ENCODE measurements around the gene MCM8.
A peak's percentile ranks its signal among the peaks of the same experiment; 100 is the strongest.
"Not testable (repeated sequence)": the region's sequence is repeated elsewhere in the genome, so short reads cannot be mapped to it uniquely, and the experiment has no call there.

MCM8 gene

GRCh38 chr20:6000871-6001270 is 50.4 kb downstream of the MCM8 start:
- no peak for DNase-seq

DNA sequence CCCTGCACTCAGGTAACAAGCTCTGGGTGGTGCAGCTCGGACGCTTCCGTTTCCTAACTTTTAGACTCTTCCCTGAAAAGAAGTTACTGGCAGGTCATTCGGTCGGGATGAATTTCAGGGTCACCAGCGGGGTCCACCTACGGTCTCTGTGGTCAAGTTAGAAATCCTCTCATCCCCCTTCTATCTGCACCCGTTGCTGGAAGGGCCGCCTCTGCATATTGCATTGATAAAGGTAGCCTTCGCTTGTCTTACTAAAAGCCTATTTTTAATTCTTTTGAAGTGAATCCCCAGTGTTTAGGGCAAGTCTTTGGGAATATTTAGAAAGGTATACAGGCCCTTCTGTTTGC is 56.1 kb downstream of the MCM8 start:
- peak in 1 of 56 donors; percentile 18 for DNase-seq

GRCh38 chr20:6007094-6007528 is 56.7 kb downstream of the MCM8 start:
- DNase-seq = no peak

- no peak for DNase-seq
Observed at GRCh38 chr20:6007529-6008103, 57.2 kb downstream of the MCM8 start.

- peak in 31 of 56 donors; percentile 1 to 60 (median 19) for DNase-seq
Observed at GRCh38 chr20:6008254-6008653, 57.8 kb downstream of the MCM8 start.

- no peak for DNase-seq
Observed at GRCh38 chr20:6012179-6012578, 61.7 kb downstream of the MCM8 start.

DNA sequence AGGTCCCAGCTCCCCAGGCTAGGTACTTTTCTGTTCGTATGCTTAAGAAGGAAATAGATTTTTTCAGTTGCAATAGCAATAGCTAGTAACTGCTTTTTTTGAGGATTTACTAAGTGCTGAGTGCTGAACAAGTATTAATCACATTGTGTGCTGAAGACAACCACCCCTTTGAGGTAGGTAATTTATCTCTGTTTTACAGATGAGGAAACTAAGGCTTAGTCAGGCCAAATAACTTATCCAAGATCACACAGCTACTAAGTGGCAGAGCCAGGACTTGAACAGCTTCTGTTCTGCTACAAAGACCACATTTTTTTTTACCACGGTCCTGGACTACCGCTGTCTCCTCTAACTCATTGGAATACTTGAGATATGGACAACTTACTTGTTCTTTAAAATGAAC is 63.6 kb downstream of the MCM8 start:
- DNase-seq = no peak

DNA sequence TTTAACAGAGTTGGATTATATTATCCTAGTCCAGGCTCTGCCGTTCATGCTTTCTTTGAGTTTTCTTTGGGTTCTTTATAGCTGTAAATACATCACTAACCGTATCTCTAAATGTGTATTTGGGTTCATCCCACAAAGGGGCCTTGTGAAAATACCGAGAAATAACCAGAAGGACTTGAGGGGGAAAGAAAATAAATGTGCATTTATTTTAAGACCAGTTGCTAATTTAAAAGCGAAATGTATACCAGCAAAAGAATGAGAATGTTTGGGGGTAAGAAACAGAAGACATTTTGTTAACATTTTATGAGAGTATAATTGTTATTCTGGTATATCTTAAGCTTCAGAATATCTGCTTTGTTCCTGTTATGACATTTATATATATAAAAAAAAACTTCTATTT is 64.5 kb downstream of the MCM8 start:
- DNase-seq = no peak

DNA sequence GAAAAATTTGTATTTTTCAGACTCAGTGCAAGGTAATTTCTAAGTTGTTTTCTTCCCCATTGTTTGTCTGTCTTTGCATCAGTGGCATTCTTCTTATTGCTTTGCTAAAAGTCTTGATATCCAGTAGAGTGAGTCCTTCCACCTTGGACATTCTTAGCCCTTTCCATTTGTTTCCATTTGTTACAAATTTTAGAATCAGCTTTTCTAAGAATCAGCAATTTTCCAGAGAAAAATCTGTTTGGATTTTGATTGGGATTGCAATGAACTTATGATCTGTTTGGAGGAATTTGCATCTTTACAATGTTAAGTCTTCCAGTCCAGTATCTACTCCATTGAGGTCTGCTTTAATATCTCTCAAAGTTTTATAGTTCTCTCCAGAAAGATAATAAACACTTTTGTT is 67.0 kb downstream of the MCM8 start:
- no peak for DNase-seq

GRCh38 chr20:6017880-6018279 is 67.4 kb downstream of the MCM8 start:
- no peak for DNase-seq

GRCh38 chr20:6024768-6025167 is 74.3 kb downstream of the MCM8 start:
- no peak for DNase-seq

DNA sequence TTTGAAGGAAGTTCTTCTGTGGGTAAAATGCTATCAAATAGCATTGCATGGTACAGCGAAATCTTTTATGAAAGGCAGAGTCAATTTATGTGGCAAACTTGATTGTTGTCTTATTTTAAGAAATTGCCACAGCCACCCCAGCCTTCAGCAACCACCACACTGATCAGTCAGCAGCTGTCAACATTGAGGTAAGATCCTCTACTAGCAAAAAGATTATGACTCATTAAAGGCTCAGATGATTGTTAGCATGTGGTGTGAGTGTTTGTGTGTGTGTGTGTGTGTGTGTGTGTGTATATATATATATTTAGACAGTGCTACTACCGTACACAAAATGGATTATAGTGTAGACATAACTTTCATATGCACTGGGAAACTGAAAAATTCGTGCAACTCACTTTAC is 75.6 kb downstream of the MCM8 start:
- peak in 5 of 56 donors; percentile 8 to 52 (median 27) for DNase-seq

DNA sequence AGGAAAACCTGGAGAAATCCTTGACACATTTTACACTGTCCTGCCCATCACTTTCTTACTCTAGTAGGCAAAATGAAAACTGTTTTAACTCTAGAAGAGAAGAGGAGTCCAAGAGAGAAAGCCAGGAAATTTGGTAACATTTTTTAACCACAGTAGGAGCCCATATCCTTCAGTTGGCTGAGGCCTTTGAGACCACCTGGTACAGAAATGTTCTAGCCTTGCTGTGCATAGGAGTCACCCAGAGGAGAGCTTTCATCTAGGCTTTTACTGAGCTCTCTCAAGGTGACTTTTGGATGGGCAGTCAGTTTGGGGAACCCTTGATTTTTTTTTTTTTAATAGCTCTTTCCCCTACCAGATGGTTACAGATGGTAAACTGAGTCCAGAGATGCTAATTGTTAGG is 78.4 kb downstream of the MCM8 start:
- DNase-seq = no peak

DNA sequence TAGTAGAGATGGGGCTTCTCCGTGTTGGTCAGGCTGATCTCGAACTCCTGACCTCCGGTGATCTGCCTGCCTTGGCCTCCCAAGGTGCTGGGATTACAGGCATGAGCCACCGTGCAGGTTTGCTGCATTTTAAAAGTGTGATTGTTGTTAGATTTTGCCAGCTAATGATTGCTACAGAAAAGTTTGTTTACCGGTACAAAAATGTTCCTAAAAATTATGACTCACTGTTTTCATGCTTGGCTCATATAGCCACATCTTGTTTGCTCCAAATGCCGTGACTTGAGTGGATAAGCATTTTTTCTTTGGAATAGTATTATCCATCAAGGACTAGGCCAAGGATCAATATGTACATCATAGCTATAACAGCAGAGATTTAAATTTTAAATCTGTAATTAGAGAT is 79.1 kb downstream of the MCM8 start:
- no peak for DNase-seq

DNA sequence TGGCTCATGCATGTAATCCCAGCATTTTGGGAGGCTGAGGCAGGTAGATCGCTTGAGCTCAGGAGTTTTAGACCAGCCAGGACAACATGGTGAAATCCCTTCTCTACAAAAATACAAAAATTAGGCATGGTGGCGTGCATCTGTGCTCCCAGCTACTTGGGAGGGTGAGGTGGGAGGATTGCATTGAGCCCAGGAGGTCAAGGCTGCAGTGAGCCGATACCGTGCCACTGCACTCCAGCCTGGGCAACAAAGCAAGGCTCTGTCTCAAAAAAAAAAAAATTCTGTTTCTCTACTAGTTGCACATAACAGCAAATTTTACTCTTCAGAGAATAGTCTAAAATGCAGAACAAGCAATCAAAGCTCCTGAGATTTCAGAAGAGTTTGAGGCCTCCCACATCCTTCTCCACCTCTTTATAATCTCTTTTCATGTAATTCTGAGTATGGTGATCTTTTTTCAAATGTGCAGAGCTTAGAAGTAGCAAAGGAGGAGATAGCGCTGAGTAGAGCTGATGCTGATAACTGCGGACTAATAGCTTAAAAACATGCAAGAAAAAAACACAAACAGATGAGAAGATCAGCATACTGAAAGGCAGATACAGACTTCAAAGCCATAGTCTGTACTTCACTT is 80.1 kb downstream of the MCM8 start:
- no peak for DNase-seq

GRCh38 chr20:6032907-6033306 is 82.5 kb downstream of the MCM8 start:
- DNase-seq = not testable (repeated sequence)

- no peak for DNase-seq
Observed at GRCh38 chr20:6034134-6034969, 83.9 kb downstream of the MCM8 start.

GRCh38 chr20:6036213-6036612 is 85.8 kb downstream of the MCM8 start:
- no peak for DNase-seq

- DNase-seq = no peak
Observed at GRCh38 chr20:6037082-6037481, 86.6 kb downstream of the MCM8 start.

DNA sequence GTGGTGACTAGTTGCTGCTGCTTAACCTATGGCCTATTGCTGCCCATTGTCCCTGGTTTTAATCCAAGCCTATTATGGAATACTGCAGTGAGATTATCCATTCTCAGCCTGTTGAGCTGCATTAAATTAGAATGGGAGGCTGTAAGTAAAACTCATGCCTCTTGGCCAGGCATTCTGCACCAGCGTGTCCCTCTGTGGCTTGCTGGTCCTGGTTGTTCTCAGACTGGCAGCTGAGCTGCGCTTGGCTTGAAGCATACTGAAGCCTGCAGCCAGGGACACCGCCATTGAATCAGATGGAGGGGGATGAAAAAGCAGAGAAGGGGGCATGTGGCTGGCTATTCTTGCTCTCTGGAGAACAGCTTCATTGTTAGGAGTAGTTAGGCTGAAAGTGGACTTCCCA is 87.8 kb downstream of the MCM8 start:
- DNase-seq = peak in 24 of 56 donors; percentile 4 to 62 (median 27)

DNA sequence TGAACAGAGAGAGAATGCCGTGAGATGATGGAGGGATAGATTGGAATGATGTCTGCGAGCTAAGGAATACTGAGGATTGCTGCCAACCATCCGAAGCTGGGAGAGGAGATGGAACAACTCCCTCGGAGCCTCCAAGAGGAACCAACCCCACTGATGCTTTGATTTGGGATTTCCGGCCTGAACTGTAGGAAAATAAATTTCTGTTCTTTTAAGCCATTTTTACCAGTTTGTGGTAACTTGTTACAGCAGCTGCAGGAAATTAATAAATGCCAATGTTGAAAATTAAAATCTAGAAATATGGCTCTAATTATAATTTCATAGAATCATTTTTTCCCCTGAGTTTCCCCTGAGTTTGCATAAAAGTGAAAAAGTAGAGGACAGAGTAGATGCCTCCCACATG is 89.3 kb downstream of the MCM8 start:
- no peak for DNase-seq

- no peak for DNase-seq
Observed at GRCh38 chr20:6040540-6040939, 90.1 kb downstream of the MCM8 start.

Measured in amygdala (tissue), 56 donors.